Activated effector memory CD4-positive, alpha-beta T cell treated with anti-CD3 and anti-CD28 coated beads, Interleukin-2, amount 50 U/mL, for 16 hours (primary cell): ENCODE results near the gene PLEKHF1.
A peak's percentile ranks its signal among the peaks of the same experiment; 100 is the strongest.
"Not testable (repeated sequence)": the region's sequence is repeated elsewhere in the genome, so short reads cannot be mapped to it uniquely, and the experiment has no call there.

ENCODE experiments used
- DNase-seq: peaks from one replicate; pipeline ENCODE4 v3.0.0-alpha.2; 2020

Gene PLEKHF1

GRCh38 chr19:29665826-29666577 is 741 bp downstream of the PLEKHF1 start:
- DNase-seq: peak; percentile 71

- DNase-seq: peak; percentile 70
These were observed 1.5 kb downstream of the PLEKHF1 start for GRCh38 chr19:29666578-29667386.

- peak; percentile 64 for DNase-seq
These were observed 2.1 kb downstream of the PLEKHF1 start for GRCh38 chr19:29667387-29667783.

- peak; percentile 84 for DNase-seq
These were observed 2.7 kb downstream of the PLEKHF1 start for GRCh38 chr19:29667901-29668341.

GRCh38 chr19:29668746-29669609 is 3.7 kb downstream of the PLEKHF1 start:
- peak; percentile 65 for DNase-seq

GRCh38 chr19:29670255-29670654 is 5.0 kb downstream of the PLEKHF1 start:
- peak; percentile 30 for DNase-seq

GRCh38 chr19:29671026-29671392 is 5.7 kb downstream of the PLEKHF1 start:
- DNase-seq: not testable (repeated sequence)

- peak; percentile 94 for DNase-seq
These were observed 6.3 kb downstream of the PLEKHF1 start for GRCh38 chr19:29671393-29672160.

GRCh38 chr19:29672319-29672932 is 7.2 kb downstream of the PLEKHF1 start:
- DNase-seq: peak; percentile 66

GRCh38 chr19:29672933-29673336 is 7.7 kb downstream of the PLEKHF1 start:
- DNase-seq: peak; percentile 94

- peak; percentile 73 for DNase-seq
These were observed 8.4 kb downstream of the PLEKHF1 start for GRCh38 chr19:29673451-29674371.

- DNase-seq: peak; percentile 54
These were observed 9.3 kb downstream of the PLEKHF1 start for GRCh38 chr19:29674374-29675119.

GRCh38 chr19:29675120-29675649 is 9.9 kb downstream of the PLEKHF1 start:
- peak; percentile 34 for DNase-seq

- peak; percentile 64 for DNase-seq
These were observed 10.5 kb downstream of the PLEKHF1 start for GRCh38 chr19:29675650-29676186.

- peak; percentile 54 for DNase-seq
These were observed 11.3 kb downstream of the PLEKHF1 start for GRCh38 chr19:29676586-29676985.

GRCh38 chr19:29677001-29677817 is 11.9 kb downstream of the PLEKHF1 start:
- peak; percentile 61 for DNase-seq

GRCh38 chr19:29678484-29679106 is 13.3 kb downstream of the PLEKHF1 start:
- no peak for DNase-seq
